Activated CD4-positive, alpha-beta T cell treated with anti-CD3 and anti-CD28 coated beads for 4 hours (primary cell): ENCODE data around the gene MACIR.
"Not testable (repeated sequence)": the region's sequence is repeated elsewhere in the genome, so short reads cannot be mapped to it uniquely, and the experiment has no call there.

Experiments used
- DNase-seq, 2 donors: peaks; one replicate each; pipeline ENCODE4 v3.0.0-alpha.2; 2020

Gene MACIR, protein sequence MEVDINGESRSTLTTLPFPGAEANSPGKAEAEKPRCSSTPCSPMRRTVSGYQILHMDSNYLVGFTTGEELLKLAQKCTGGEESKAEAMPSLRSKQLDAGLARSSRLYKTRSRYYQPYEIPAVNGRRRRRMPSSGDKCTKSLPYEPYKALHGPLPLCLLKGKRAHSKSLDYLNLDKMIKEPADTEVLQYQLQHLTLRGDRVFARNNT

DNA sequence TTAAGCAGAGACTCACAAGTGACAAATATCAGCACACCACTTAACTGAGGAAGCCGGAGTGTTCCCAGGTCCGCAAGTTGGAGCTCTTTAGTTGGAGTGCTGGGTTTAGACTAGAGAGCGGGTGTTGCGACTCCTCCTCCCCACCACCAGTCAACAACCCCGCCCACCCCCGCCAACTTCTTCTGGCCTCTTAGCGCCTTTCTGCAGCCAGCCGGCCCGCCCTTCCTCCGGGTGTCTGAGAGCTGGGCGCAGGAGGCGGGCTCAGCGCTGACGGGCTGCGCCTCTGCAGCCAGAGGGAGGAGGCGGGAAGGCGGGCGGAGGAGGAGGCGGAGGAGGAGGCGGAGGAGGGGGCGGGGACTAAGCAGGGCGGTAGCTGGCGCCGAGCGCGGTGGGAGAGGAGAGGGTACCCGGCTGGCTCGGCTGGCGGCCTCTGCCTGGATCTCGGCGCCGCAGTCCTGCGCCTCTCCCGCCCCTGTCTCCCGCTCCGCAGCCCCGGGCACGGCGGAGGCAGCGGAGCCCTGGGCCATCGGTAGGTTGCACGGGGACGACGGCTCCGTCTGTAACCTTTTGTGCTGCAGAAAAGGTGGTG is at the start of gene MACIR:
TSS of gene MACIR (plus strand) at position 396 of the 589 bp plus-strand sequence. CDS start 17,157 bp downstream, outside the sequence.
- peak; percentile 94 to 95 for DNase-seq

DNA sequence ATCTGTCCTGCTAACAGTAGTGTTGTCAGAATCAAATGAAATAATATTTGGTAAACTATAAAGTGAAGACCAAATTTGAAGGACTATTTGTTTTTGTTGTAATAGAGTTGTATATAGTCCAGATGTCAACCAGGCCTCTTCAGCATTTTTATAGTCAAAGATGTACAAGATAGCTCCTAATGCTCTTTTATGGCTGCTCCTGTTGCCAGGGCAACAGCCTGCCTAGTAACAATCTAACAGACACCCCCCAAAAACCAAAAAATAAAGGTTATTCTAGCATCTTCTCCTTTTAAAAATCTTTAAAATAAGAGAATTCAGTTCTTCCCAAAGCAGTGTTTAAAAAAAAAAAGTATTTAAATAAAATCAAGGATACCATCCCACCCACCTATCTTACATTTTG is 49.5 kb upstream of the MACIR start:
- no peak for DNase-seq

DNA sequence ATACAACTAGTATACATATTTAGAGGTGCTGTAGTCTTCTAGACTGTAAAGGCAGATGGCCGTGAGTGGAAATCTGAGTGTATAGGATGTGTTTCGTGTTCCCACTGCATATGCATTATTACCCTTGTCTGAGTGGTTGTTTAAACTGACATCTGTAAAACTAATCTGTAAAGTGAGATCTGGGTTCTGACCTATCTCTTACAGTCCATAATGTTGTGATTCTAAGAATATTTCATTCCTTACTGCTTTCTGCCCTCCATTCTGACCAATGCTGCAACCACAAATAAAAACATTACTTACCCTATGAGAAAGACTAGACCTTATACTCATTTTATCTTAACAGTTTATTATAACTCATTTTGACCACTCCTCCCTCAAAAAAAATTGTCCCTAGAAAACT is 47.6 kb upstream of the MACIR start:
- DNase-seq = no peak

DNA sequence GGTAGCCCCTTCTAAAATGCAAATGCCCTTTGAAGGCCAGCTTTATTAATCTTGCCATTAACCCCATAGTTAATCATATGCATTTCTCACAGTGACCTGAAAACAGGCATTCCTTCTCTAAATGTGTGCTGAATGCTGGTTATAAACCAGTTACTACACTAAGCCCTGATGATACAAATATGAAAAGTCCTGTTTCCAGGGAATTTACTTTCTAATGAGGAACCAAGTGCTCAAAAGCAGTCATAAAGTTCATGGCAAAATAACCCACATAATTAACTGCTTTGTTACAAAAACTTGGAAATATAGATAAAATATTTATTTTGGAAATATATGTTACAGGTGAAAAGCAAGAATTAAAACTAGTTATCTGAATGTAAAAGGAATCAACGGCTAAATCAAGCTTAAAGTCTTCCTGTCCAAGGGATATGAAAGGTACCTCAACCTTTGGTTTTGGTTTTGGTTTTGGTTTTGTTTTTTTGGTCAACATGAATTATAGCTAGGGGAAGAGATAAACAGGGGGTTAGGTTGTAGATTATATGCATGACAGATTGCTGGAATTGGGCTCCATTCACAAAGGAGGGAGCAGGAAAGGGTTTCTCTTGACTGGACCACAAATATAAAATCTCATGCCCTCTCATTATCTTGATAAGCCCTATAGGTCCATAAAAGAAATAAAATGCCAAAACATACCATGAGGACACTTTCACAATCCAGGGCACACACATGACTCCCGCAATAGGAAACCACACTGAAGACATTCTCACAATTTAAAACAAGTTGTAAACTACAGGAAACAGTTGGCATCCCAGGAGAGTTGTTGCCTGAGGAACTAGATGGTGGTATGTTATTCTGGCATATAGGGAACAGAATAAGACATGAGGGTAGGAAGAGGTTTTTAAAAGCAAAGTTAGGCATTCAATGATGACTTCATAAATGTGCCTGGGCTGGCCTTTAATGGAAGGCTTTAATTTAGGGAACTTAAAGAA is 46.7 kb upstream of the MACIR start:
- no peak for DNase-seq

DNA sequence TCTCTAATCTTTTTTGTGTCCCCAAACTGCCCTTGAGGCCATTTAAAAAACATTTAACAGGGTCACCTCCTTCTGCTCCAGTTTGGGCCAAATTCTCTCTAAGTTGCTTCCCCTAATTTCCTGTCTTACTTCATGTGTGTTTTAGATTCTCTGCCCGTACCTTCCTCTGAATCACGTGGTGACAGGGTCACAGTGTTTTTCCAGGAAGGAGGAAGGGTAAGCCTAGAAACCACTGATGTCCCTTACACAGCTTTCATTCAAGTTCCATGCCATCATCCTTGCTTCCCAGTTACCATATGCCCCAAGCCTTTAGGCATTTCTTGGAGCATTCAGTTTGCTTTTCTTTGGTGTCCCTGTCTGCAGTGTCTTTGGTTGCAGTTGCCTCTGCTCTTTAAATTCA is 42.4 kb upstream of the MACIR start:
- DNase-seq = no peak

DNA sequence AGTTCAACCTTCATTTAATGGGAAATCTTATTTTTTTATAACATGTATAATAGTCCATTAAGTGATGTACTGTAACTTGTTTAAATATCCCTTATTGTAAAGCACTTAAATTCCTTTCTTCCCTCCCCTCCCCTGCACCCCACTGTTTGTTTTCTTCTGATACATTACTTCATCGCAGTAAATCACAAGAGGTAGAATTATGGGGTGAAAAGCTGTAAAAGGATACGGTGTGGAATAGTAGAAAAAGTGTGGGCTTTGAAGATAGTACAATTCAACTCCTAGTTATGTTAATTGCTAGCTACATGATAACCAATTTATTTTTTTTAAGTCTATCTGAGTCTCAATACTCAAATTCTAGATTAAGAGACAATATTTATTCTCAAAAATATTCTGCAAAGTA is 41.9 kb upstream of the MACIR start:
- DNase-seq = no peak

DNA sequence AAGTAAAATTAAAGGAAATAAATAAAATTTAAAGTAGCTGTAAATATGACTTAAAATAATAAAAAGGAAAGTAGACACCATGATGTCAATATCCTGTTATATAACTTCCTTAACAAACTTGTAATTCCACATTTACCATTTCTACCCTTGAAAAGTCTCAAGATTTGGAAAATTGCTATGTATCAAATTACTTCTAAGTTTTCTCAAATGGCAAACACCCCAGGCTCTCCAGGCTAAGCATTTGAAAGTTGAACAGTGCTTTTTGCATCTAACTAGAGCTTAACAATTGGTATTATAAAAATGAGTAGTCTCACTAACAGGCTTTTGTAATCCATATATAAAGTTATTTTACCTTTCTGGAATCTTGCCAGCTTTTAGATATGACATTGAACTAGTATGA is 41.5 kb upstream of the MACIR start:
- no peak for DNase-seq

DNA sequence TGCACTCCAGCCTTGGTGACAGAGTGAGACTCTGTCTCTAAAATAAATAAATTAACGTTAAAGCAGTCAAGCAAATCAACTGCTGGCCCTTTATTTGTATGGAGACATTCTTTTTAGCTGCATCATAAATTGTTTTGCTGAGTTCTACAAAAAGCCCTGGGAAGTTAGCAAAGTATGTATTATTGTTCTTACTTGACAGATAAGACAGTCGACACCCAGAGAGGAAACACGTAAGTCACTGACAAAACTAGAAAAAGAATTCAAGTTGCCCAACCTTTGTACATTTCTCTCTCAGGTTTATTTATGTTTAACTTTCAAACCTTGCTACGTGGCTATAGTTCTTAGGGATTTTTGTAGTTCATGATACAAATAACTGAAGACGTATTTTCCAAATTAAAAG is 40.4 kb upstream of the MACIR start:
- no peak for DNase-seq

DNA sequence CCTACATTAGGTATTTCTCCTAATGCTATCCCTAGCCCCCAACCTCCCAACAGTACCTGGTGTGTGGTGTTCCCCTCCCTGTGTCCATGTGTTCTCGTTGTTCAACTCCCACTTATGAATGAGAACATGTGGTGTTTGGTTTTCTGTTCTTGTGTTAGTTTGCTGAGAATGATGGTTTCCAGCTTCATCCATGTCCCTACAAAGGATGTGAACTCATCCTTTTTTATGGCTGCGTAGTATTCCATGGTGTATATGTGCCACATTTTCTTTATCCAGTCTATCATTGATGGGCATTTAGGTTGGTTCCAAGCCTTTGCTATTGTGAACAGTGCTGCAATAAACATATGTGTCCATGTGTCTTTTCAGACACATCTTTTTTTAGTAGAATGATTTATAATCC is 39.5 kb upstream of the MACIR start:
- not testable (repeated sequence) for DNase-seq

DNA sequence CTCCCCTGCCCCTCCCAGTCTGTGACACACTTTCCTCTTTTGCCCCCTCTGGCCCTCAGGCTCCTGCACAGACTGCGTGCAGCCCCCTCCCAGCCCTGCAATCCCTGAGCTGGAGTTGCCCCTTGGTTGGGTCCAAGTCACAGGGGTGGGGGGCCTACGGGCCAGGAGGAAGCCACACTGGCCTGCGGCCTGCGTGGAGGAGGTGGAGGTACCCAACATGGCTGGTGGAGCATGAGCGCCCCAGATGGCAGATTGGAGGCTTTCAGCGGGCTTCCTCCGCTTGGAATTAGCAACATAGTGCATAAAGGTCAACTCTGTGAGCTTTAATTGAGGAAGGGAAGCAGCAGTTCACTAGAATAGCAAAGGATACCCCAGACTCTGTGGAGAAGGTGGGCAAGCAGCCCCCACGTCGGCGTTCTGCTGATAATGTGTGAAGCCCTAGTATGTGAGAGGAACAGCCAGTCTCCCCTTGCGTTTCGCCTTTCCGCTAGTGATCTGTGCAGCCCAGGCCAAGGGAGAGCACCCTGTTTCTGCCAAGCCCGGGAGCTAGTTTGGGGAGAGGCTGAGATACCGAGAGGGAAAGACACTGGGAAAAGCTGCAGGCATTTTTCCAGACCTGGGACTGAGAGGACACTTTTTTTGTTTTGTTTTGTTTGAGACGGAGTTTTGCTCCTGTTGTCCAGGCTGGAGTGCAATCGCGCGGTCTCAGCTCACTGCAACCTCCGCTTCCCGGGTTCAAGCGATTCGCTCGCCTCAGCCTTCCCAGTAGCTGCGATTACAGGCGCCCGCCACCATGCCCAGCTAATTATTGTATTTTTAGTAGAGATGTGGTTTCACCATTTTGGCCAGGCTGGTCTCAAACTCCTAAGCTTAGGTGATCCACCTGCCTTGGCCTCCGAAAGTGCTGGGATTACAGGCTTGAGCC is 35.3 kb upstream of the MACIR start:
- no peak for DNase-seq

DNA sequence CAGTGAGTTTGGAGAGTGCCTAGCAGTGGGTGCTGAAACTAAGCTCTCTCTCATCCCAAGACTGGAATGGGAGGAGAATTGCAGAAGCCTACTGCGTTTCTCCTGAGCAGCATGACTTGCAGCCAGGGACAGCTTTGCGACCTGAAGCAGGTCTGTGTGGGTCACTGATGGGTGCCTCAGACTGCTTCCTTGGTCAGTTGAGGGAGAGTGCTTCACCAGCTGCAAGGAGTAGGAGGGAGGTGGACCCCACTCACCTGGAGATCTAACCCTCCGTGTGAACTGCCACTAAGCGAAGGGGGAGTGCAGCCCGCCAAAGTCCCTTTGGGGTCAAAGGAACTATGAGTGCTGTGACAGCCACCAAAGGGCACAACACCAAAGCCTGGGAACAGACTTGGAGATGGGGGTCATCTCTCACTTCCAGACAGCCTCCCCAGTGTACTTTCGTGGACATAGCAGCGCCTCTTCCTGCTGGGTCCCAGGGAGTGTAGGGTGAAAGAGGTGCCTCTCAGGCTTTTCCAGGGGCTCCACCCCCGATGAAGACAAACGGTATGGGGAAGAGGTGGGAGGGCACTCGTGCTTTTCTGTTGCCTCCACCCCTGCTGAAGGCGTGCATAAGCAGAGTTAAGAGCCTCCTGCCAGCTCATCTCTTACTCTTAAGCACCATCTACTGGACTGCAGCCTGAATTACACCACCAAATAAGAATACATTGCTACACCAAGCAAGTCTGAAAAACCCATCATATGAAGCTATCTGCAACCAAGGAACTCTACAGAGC is 34.3 kb upstream of the MACIR start:
- DNase-seq = peak; percentile 12 to 34

DNA sequence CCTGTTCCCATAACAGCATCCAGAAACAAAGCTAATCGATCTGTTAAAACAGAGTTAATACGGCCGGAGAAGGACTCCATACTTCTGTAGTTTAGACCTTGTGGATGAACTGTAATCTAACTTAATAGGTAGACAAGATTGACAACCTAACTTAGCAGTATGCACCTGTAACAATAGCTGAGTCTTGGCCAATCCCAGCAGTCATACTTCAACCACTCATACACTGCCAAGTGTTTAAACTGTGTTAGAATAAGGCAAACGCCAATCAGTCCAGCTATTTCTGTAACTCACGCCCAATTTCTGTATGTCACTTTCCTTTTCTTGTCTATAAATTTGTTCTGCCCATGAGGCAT is 33.7 kb upstream of the MACIR start:
- no peak for DNase-seq

DNA sequence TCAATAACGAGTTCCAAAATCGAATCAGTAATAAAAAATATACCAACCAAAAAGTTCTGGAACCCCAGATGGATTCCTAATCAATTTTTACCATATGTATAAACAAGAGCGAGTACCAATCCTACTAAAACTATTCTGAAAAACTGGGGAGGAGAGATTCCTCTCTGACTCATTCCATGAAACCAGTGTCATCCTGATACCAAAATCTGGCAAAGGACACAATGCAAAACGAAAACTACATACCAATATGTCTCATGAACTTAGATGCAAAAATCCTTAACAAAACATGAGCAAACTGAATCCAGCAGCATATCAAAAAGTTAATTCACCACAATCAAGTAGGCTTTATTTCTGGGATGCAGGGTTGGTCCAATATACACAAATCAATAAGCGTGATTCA is 30.5 kb upstream of the MACIR start:
- DNase-seq = no peak

DNA sequence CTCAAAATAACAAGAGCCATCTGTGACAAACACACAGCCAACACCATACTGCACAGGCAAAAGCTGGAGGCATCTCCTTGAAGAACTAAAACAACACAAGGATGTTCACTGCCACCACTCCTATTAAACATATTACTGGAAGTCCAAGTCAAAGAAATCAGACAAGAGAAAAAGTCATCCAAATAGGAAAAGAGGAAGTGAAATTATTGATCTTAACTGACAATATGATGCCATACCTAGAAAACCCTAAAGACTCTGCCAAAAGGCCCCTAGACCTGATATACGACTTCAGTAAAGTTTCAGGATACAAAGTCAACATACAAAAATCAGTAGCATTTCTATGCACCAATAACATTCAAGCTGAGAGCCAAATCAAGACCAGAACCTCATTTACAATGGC is 30.0 kb upstream of the MACIR start:
- DNase-seq = no peak

DNA sequence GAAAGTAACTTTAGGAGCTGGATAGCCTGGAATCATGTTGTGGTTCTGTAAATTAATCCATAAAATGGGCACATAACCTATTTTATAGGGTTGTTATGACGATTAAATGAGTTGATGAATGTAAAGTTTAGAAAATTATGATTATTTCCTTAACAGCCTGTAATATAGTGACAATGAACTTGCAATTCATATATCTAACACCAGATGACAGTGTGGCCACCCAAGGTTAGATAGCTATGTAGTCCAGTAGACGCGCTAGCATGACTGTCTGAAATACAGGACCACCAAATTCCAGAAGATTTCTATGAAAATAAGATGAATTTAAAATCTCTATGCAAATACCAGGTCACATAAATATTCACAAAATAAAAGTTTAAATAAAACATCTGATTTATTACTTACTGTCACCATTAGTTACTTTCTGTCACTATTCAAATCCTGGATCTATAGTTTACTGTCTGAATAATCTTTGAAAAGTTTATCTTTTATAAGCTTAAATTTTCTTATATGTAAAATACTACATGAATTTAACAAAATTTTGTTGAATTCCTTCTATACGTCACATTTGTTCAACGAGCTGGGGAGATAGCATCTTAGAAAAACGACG is 26.1 kb upstream of the MACIR start:
- DNase-seq = peak; percentile 7 to 25

DNA sequence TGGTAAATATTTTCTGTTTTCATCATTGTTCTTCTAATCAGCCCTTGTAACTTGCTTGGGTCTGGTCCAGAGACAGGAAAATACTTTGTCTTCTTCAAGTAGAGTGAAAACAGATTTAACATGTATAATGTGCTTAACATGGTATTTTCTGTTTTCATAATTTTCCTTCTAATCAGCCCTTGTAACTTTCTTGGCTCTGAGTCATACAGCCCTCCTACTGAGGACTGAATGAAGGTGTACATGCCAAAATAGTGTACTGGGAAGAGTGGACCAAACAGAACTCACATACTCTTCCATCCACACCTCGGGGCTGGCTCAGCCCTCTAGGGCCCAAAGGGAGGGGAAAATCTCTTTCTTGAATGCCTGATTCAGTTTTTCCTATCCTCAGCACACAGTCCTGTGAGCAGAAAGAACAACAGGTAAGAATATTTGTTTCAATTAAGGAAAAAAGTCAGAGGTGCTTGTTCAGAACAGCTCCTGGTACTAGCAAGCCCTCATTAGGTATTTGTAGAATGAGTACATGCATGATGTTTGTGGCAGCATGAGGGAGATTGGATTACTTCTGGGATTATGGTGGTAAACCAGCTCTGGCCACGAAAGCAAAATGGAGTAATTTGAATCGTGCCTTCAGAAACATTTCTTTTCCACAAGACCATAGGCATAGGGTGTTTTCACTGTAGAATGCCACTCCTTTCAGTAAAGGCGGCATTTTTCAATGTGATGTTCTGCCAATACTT is 24.2 kb upstream of the MACIR start:
- no peak for DNase-seq

DNA sequence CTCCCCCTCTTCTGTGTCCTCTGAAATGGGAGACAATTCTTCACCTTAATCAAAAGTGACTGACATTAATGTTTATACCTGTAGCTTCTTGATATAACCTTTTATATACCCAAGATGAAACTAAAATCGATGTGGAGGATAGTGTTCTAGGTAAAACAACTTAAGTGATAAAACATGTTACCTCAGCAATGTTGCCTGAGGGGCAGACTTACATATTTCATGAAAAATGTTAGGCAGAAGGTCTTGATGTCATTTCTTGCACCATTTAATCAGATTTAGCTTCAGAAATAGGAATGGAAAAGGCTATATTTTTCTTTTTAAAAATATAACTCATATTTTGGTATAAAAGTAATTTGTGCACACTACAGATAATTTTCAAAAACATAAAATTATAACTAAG is 22.7 kb upstream of the MACIR start:
- no peak for DNase-seq

DNA sequence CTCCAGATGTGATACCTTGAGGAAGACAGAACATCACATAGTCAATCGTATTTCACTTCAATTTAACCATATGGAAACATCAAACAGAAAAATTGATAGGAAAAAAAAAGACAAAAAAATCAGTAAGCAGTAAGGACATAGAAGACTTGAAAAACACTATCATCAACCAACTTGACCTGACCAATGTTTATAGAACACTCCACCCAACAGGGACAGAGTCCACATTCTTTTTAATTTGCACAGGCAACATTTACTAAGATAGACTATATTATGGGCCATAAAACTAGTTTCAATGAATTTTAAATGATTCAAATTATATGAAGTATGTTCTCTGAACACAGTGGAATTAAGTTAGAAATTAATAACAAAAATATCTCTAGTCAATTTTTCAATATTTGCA is 20.8 kb upstream of the MACIR start:
- no peak for DNase-seq

DNA sequence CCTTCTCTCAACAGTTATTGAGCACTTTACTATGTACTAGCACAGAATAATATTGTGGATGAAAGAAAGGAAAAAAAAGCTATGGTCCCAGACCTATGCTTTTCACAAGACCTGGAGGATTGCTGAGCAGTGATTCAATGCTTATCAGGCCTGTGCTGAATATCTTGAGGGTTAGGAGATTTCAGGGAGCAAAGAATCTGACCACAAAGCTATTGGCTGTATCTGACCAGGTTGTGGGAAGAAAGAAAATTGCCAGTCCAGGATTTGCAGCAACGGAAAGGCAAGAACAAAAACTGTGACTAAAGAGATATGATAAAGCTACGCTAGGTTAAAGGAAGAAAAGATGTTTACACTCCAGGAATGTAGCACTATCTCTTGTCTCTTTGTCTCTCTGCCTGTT is 14.9 kb upstream of the MACIR start:
- no peak for DNase-seq

DNA sequence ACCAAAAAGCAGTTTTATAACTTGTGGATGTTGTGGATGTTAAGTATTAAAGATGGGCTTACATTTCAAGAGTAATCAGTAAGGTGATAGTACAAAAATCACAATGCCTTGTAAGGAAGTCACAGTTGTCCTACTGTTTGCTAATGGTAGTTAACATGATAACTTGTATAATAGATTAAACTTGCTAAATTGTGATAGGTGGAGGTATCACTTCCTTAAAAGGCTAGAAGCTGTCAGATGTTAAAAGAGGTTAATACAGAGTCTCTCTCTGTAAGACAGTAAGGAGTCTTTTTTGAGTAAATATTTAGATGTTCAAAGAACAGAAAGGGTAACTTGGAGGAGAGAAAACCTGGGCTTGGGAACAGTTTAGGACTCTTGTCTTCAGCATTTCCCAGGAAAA is 14.2 kb upstream of the MACIR start:
- no peak for DNase-seq

DNA sequence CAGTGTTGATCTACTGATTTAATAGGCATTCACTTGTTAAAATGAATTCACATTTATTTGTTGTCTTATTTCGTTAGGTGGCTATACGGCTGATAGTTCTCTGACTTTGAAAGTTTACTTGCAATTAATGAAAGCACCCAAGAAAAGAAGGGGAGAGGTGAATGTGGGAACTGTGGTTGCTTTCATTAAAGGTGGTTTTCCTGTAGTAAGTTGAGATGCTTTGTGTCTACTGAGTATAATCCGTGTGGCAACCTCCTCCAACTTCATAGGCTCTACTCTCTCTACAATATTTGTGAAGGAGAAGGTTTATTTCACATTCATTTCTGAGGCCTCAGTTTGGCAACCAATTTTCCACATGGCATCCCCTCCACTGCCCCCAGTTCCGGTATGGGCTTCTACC is 12.8 kb upstream of the MACIR start:
- no peak for DNase-seq
